Upper lobe of left lung (tissue), 4 donors: ENCODE measurements around the gene GBX2.

ENCODE experiments used
- CTCF ChIP-seq, 6 experiments: fragments of 450-650 bp in 4 of 6; fragments of 200-600 bp in 2 of 6; sonication (generic) in 2 of 6; IDR thresholded peaks; one replicate each; pipeline ENCODE4 v1.5.1; 2016 to 2019; ENCODE audit warnings: antibody characterized with exemption in 6 of 6
- POLR2A ChIP-seq, 4 donors: fragments of 450-650 bp; IDR thresholded peaks; one replicate each; pipeline ENCODE4 v1.5.1; 2016 to 2017; ENCODE audit warnings: antibody characterized with exemption in 4 of 4, mild to moderate bottlenecking in 2 of 4

- no peak for TF ChIP-seq CTCF (IDR thresholded peaks at IDR 0.05)
- TF ChIP-seq POLR2A (IDR thresholded peaks at IDR 0.05) = no peak
Measured at GRCh38 chr2:236123716-236124115, 44.5 kb downstream of the GBX2 start.
